Femur (tissue), 1 donor: ENCODE measurements around the gene DLEC1.
"Not testable (repeated sequence)": the region's sequence is repeated elsewhere in the genome, so short reads cannot be mapped to it uniquely, and the experiment has no call there.

Source experiments
- DNase-seq: peaks from one replicate; pipeline ENCODE4 v3.0.0-alpha.2; 2017

The DLEC1 gene

DNA sequence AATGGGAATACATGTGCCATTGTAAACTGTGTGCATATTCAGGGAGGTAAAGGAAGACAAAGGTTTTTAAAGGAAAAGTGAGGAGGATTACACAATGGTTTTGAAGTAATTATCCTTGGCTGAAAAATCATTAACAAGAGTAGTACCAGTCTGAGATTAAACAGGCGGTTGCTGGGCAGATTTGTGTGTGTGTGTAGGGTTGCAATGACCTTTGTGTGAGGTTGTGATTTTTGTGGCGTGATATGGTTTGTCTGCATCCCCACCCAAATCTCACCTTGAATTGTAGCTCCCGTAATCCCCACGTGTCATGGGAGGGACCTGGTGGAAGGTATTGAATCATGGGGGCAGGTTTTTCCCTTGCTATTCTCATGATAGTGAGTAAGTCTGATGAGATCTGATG is 7.0 kb downstream of the DLEC1 start:
- no peak for DNase-seq

DNA sequence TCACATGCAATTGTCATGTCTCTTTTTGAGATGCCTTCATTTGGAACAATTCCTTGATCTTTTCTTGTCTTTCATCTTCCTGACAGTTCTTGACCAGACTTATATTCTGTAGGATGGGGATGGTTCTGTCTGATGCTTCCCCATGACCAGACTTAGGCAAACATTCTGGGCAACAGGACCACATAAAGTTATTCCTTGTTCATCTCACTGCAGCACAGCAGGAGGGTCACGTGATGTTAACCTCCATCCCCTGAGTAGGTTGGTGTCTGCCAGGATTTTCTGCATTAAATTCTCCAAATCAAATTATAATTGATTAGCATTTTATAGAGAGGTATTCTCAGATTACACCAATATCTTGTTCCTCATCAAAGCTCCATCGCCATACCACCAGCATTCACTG is 7.8 kb downstream of the DLEC1 start:
- DNase-seq = no peak

DNA sequence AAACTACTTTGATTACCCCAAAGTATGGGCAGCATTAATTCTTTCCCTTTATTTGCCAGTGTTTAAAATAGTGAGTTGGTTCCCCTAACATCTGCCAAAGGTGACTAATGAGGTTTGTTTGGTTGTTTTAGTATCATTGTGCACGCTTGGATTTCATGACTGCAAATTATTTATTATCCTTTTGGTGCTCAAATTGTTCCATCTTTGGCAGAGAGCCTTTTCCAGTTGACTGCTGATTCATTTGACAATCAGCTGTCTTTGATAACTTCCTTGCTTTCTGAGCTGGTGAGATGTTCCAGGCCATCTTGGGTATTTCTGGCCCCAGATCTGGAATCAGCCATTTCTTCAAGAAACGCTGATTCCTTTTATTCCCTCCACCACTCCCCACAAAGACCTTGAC is 8.9 kb downstream of the DLEC1 start:
- DNase-seq = no peak

DNA sequence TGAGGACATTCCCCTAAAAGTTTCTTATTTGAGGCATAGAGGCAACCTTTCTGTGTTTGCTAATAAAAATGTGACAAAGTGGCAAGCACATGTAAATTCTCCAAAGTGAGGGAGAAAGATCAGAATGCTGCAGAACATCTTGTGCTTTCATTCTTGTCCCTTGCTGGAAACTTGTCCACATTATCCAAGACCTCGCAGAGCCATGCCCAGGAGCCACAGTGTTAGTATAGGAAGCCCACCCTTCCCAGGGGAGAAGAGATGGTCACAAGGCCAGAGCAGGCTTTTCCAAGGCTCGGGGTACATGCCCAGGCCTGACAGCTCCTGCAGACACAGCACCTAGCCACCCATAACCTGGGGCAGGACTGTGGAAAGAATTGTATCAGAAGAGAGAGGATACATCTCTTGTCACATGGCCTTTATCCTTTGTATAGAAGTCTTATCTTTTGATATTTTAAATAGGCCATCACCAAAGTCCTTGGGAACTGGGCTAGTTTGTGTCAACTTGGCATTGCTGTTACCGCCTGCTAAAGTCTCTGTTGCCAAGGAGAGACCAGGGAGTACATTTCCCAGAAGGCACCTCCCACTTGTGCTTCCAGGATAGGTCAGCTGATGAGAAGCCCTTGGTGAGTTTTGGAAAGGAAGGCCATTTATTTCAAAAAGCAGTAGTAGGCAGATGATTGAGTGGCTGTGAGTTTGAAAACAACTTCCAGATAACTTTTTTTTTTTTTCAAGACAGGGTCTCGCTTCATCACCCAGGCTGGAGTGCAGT is 10.5 kb downstream of the DLEC1 start:
- DNase-seq = no peak

DNA sequence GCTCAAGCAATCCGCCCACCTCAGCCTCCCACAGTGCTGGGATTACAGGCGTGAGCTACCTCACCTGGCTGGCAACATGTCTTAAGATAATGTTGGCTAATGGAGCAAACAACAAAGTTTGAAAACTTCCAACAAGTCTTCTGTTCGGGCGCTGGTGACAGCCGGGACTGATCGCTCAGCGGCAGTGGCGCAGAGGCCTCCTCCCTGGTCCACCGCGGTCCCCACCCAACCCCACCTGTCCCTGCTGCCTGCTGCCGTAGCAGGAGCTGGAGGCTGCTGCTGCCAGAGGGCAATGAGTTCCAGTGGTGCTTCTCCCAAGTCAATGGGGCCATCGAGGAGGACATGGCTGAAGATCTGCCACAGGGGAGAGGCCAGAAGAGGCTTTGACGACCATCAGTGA is 12.1 kb downstream of the DLEC1 start:
- DNase-seq = no peak

DNA sequence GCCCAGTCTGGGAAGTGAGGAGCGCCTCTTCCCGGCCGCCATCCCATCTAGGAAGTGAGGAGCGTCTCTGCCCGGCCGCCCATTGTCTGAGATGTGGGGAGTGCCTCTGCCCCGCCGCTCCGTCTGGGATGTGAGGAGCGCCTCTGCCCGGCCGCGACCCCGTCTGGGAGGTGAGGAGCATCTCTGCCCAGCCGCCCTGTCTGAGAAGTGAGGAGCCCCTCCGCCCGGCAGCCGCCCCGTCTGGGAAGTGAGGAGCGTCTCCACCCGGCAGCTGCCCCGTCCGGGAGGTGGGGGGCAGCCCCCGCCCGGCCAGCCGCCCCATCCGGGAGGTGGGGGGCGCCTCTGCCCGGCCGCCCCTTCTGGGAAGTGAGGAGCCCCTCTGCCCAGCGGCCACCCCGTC is 14.3 kb downstream of the DLEC1 start:
- not testable (repeated sequence) for DNase-seq

DNA sequence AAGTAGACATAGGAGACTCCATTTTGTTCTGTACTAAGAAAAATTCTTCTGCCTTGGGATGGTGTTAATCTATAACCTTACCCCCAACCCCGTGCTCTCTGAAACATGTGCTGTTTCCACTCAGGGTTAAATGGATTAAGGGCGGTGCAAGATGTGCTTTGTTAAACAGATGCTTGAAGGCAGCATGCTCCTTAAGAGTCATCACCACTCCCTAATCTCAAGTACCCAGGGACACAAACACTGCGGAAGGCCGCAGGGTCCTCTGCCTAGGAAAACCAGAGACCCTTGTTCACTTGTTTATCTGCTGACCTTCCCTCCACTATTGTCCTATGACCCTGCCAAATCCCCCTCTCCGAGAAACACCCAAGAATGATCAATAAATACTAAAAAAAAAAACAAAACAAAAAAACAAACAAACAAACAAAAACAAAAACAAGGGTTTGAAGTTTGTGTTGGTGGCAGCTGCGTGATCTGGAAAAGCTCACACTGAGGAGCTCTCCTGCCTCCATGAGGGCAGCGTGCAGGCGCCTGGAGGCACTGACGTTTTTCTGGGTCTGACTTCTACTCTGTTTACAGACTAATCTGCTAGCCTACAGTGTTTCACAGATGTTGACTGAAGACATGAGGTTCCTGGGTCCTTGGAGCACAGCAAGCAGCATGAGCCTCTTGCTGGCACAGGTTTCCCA is 14.9 kb downstream of the DLEC1 start:
- not testable (repeated sequence) for DNase-seq

DNA sequence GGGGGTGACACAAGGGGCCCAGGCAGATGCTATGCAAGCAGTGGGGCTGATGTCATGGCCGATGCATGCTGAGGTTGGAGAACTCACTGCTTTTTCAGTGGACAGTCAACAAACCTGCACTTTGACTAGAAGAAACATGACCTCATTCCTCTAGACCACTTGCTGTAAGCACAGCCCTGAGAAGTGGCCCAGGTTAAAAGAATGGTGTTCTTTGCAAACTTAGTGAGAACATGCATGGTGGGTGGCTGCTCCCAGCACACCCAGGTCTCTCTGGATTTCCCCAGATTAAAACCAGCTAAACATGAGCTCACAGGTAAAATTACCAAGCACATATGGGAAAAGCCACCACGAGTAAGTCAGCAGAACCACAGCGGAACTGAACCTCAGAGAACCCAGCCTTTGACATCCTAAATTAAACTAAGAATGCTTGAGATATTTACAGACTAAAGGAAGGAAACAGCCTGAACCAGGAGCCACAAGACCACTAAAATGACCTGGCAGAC is 15.5 kb downstream of the DLEC1 start:
- DNase-seq = no peak

DNA sequence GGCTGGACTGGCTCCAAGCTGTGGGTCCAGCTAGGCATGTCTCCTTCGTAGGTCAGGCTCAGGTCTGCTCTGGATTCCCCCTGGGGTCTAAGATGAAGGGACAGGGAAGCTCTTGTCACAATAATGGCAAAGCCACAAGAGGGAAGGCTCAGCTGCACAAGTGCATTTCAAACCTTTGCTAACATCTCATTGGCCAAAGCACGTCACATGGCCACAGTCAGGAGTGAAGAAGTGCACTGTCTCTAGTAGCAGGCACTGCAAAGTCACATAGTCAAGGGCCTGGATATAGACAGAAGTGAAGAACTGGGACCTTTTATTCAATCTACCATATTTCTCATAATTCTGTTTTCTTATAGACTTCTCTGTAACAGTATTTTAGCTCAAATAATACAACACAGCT is 20.1 kb downstream of the DLEC1 start:
- DNase-seq = no peak

DNA sequence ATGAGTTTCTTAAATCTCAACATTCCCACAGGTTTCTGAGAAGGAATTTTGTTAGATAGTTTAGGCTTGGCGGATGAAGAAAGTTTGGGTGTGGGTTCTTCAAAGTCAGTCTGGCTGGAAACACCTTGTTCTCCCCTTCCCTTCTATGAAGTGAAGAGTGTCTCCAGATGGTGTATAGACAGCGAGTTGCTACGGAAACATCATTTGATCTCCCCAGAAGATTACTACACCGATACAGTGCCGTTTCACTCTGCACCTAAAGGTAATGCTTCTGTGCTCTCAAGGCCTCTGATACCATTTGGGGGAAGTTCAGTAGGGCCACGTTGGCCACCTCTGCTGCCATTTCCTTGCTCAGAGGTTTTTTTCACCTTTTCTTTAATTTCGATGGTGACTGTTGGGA is 20.6 kb downstream of the DLEC1 start:
- no peak for DNase-seq

DNA sequence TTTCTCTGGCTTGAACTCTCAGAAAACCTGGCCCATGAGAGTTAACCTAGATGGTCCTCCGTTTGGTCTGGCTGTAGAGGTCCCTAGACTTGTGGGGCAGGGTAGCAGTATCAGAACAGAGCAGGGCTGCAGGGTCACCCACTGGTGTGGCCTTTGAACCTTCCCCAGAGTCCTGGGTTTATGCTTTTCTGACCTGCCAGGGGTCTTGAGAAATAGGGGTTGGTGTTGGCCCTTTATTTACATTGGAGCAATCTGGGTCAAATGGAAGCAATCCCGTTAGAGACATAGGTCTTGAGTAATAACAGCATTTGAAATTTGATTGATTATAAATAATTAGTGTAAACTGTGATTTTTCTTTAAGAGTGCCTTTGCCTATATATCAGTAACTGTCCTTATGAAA is 23.8 kb downstream of the DLEC1 start:
- no peak for DNase-seq

DNA sequence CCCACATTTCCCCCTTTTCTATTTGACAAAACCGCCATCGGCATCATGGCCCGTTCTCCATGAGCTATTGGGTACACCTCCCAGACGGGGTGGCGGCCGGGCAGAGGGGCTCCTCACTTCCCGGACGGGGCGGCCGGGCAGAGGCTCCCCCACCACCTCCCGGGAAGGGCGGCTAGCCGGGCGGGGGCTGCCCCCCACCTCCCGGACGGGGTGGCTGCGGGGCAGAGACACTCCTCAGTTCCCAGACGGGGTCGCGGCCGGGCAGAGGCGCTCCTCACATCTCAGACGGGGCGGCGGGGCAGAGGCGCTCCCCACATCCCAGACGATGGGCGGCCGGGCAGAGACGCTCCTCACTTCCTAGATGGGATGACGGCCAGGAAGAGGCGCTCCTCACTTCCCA is 25.4 kb downstream of the DLEC1 start:
- DNase-seq = not testable (repeated sequence)

DNA sequence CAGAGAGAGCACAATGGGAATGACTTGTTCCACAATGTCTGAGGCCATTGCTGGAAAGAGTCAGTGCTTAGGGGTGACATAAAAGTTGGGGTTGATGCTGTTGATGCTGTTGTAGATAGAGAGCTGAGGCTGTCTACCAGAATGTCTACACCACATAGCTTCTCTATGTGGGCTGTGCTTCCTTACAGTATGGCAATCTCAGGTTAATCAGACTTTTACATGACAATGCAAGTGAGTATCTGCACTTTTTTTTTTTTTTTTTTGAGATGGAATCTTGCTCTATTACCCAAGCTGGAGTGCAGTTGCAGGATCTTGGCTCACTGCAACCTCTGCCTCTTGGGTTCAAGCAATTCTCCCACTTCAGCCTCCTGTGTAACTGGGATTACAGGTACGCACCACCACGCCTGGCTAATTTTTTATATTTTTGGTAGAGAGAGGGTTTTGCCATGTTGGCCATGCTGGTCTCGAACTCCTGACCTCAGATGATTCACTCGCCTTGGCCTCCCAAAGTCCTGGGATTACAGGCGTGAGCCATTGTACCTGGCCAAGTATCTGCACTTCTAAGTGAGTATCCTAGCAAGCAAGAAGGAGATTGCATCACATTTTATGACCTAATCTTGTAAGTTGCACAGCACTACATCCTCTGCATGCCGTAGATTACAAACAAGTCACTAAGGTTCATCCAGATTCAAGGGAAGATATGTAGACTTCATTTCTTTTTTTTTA is 28.7 kb downstream of the DLEC1 start:
- no peak for DNase-seq

DNA sequence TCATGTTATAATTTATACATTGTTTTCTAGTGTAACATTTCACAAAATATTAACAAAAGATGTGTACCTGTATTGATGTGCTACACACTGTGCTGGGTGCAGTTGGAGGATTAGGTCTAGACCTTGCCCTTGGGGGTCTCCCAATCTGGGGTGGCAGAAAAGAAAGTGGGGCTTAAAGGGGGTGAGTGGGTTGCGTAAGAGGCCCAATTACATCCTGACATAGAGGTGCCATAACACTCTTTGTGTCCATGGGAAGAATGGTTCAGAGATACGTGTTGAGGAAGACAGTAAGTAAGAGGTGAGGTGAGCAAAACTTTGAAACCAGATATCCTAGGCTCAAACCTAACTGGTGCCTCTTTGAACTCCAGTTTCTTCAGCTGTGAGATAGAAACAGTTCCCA is 31.0 kb downstream of the DLEC1 start:
- no peak for DNase-seq

DNA sequence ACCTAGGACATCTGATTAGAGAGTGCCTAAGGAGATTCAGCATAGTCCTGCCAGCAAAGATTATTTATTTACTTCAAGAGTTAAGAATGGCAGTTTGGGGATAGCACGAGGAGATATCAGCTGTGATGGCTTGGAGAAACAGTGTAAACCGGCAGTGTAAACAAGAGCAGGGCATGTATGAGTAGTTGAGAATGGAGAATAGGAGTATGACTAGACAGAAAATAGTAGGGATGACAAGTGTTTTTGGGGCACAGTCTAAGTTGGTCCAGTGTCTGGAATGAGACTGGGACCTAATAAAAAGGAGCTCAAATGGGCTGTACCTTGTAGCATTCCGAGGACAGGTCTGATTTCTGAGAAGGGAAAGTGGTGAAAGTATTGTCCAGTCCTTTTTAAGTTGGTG is 38.1 kb downstream of the DLEC1 start:
- not testable (repeated sequence) for DNase-seq

DNA sequence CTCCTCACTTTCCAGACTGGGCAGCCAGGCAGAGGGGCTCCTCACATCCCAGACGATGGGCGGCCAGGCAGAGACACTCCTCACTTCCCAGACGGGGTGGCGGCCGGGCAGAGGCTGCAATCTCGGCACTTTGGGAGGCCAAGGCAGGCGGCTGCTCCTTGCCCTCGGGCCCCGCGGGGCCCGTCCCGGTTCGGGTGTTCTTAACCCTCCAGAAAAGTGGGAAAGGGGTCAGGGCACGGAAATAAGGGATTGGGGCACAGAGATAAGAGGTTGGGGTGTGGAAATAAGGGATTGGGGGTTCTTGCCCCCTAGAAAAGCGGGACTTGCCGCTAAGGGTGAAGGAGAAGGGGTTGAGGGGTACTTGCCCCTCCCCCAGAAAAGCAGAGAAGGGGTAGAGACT is 43.3 kb downstream of the DLEC1 start:
- not testable (repeated sequence) for DNase-seq

DNA sequence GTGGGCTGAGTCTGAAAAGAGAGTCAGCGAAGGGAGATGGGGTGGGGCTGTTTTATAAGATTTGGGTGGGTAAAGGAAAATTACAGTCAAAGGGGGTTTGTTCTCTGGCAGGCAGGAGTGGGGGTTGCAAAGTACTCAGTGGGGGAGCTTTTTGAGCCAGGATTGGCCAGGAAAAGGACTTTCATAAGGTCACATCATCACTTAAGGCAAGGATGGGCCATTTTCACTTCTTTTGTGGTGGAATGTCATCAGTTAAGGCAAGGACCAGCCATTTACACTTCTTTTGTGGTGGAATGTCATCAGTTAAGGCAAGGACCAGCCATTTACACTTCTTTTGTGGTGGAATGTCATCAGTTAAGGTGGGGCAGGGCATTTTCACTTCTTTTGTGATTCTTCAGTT is 44.2 kb downstream of the DLEC1 start:
- DNase-seq = not testable (repeated sequence)

DNA sequence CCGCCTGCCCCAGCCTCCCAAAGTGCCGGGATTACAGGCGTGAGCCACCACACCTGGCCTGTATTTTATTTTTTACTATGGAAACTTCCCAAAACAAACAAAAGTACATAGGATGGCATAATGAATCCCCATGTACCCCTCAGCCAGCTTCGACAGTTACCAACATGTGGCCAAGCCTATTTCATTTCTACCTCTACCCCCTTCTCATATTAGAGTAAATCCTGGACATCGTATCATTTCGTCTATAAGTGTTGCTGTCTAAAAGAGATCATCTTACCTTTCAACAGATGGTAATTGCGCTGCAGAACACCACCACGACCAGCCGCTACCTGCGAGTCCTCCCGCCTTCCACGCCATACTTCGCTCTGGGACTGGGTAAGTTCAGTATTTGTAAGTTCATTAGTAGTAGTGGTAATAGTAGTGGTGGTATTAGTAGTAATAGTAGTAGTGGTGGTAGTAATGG is 44.9 kb downstream of the DLEC1 start:
- no peak for DNase-seq

DNA sequence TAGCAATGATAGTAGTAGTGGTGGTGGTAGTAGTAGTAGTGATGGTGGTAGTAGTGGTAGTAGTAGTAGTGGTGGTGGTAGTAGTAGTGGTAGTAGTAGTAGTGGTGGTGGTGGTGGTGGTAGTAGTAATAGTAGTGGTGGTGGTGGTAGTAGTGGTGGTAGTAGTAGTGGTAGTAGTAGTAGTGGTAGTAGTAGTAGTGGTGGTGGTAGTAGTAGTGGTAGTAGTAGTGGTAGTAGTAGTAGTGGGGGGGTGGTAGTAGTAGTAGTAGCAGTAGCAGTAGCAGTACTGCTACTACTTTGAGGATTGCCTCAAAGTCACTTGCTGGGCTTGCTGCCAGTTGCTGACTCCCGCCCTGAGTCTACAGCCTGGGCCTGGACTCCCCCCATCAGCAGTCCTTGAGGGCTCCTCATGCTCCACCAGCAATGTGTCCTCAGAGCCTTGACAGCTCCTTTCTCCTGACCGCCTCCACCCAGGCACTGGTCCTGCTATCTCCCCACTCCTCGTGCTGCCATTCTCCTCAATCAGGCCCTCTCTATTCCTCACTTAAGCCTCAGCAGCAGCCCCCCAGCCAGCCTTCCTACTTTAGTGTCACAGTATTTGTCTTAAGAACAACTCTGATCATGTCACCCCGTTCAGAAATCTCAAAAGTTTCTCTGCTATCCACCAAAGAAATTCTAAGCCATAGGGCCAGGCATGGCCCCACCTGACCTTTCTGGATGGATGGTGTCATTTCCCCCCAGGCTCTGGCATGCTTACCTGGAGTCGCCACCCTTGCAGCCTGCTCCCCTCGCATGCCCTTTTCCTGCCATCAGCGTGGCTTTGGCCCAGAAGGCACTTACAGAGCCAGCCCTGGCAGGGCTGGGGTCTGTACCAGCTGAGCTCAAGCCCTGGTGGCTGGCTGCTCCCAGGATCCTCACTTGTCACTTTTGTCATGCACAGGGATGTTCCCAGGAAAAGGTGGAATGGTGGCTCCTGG is 45.6 kb downstream of the DLEC1 start:
- peak; percentile 54 for DNase-seq

DNA sequence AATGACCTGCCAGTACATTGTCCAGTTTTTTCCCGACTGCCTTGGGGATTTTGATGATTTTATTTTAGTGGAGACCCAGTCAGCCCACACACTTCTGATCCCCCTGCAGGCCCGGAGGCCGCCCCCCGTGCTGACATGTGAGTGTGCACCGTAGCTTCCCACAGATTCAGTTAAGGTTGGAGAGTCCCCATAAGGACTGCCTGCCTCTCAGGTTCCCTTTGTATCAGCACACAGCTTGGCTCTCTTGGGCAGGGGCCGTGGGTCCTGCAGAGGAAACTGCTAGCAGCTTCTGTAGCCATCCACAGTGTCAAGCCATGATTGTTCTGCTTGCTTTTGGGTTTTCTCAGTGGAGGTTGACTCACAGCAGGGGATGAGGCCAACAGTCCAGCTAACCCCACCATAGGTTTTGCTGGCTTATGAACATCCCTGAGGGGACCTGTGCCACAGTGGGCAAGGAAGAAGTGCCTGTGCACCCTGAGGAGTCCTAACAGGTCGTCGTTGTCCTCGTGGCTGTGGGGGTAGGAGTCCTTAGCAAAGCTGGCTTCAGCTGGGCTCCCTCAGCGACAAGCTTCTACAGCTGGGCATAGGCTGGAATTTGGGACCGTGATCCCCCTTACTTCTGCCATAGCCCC is 46.4 kb downstream of the DLEC1 start:
- no peak for DNase-seq

DNA sequence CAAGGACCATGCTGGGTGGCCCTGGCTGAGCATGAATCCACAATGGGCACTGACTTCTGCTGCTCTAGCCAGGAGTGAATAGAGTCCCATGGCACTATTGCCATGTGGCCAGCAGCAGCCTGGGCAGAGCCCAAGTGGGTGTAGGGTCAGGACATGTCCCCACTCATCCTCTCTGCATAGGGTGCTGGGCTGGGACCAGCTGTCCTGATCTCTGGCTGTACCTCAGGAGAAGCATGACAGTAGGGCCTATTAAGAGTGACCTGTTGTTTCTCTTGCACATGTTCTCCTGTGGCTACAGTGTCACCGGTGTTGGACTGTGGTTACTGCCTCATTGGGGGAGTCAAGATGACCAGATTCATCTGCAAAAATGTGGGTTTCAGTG is 46.9 kb downstream of the DLEC1 start:
- DNase-seq = no peak

DNA sequence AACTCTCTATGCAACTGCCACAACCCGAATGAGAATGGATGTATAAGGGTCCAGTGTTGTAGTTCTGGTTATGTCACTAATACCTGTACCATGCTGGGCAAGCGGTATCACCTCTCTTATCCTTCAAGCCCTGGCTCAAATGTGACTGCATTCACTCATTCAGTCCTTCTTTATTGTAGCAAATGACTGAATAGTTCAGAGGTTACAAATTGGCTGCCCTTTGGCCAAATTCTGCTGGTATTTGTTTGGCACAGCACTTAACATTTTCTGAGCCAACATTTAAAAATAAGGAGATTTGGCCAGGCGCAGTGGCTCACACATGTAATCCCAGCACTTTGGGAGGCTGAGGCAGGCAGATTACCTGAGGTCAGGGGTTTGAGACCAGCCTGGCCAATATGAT is 47.5 kb downstream of the DLEC1 start:
- DNase-seq = no peak
